Ishikawa (cell line): ENCODE data around the gene YY1AP1.

Experiments used
- CEBPB ChIP-seq: IDR thresholded peaks from 2 replicates; pipeline ENCODE4 v1.6.1; 2012
- CREB1 ChIP-seq: IDR thresholded peaks from 2 replicates; pipeline ENCODE4 v1.6.1; 2012; ENCODE audit warnings: low read depth
- EGR1 ChIP-seq: IDR thresholded peaks from 2 replicates; pipeline ENCODE4 v1.6.1; 2012
- EP300 ChIP-seq: IDR thresholded peaks from 2 replicates; pipeline ENCODE4 v1.6.1; 2012; ENCODE audit warnings: borderline replicate concordance
- FOXM1 ChIP-seq: IDR thresholded peaks from 2 replicates; pipeline ENCODE4 v1.6.1; 2012; ENCODE audit warnings: low read depth, borderline replicate concordance
- NFIC ChIP-seq: IDR thresholded peaks from 2 replicates; pipeline ENCODE4 v1.6.1; 2012
- RAD21 ChIP-seq: IDR thresholded peaks from 2 replicates; pipeline ENCODE4 v1.6.1; 2012; ENCODE audit warnings: low read depth
- TAF1 ChIP-seq: IDR thresholded peaks from 2 replicates; pipeline ENCODE4 v1.6.1; 2012; ENCODE audit warnings: low read depth, mild to moderate bottlenecking
- TCF12 ChIP-seq: IDR thresholded peaks from 2 replicates; pipeline ENCODE4 v1.6.1; 2012; ENCODE audit warnings: low read depth
- TEAD4 ChIP-seq: IDR thresholded peaks from 2 replicates; pipeline ENCODE4 v1.6.1; 2012
- USF1 ChIP-seq: IDR thresholded peaks from 2 replicates; pipeline ENCODE4 v1.6.1; 2012
- YY1 ChIP-seq: IDR thresholded peaks from 2 replicates; pipeline ENCODE4 v1.6.1; 2012; ENCODE audit warnings: low read depth
- ZBTB7A ChIP-seq: IDR thresholded peaks from 2 replicates; pipeline ENCODE4 v1.6.1; 2012; ENCODE audit warnings: low read depth
- TF ChIP-seq, protein P1 (sequence below): IDR thresholded peaks from 2 replicates; pipeline ENCODE4 v1.6.1; 2012; ENCODE audit warnings: low read depth, mild to moderate bottlenecking
- TF ChIP-seq, protein P2 (sequence below): IDR thresholded peaks from 2 replicates; pipeline ENCODE4 v1.6.1; 2012

YY1AP1 gene

DNA sequence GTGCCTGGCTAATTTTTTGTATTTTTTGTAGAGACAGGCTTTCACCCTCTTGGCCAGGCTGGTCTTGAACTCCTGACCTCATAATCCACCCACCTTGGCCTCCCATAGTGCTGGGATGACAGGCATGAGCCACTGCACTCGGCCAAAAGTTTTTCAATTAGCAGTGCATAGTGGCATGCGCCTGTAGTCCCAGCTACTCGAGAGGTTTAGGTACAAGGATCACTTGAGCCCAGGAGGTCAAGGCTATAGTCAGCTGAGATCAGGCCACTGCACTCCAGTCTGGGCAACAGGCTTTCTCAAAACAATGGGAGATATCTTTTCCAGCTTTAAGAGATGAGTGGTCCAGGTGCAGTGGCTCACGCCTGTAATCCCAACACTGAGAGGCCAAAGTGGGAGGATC is 31.1 kb upstream of the YY1AP1 start:
- TF ChIP-seq YY1 = no peak
- no peak for TF ChIP-seq EGR1
- TF ChIP-seq ZBTB7A = no peak
- TF ChIP-seq CREB1 = no peak
- TF ChIP-seq, protein P1, sequence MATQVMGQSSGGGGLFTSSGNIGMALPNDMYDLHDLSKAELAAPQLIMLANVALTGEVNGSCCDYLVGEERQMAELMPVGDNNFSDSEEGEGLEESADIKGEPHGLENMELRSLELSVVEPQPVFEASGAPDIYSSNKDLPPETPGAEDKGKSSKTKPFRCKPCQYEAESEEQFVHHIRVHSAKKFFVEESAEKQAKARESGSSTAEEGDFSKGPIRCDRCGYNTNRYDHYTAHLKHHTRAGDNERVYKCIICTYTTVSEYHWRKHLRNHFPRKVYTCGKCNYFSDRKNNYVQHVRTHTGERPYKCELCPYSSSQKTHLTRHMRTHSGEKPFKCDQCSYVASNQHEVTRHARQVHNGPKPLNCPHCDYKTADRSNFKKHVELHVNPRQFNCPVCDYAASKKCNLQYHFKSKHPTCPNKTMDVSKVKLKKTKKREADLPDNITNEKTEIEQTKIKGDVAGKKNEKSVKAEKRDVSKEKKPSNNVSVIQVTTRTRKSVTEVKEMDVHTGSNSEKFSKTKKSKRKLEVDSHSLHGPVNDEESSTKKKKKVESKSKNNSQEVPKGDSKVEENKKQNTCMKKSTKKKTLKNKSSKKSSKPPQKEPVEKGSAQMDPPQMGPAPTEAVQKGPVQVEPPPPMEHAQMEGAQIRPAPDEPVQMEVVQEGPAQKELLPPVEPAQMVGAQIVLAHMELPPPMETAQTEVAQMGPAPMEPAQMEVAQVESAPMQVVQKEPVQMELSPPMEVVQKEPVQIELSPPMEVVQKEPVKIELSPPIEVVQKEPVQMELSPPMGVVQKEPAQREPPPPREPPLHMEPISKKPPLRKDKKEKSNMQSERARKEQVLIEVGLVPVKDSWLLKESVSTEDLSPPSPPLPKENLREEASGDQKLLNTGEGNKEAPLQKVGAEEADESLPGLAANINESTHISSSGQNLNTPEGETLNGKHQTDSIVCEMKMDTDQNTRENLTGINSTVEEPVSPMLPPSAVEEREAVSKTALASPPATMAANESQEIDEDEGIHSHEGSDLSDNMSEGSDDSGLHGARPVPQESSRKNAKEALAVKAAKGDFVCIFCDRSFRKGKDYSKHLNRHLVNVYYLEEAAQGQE = no peak
- TF ChIP-seq TEAD4 = no peak
- TF ChIP-seq RAD21 = no peak
- TF ChIP-seq CEBPB = no peak

DNA sequence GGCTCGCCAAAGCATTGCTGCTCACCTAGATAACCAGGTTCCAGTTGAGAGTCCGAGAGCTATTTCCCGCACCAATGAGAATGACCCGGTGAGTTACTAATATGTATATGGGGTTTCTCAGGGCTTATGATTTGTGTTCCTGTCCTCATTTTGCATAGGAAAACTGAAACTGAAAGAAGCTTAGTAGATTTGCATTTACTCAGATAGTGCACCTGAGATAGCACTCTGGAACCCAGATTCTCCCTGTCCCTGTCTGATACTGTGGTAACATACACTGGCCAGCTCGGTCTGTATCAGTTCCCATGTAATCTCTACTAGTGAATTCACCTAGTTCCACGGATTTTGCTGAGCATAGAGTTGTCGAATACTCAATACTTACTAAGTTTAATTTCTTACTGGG is 28.5 kb upstream of the YY1AP1 start:
- no peak for TF ChIP-seq USF1
- no peak for TF ChIP-seq FOXM1
- TF ChIP-seq TEAD4 = no peak
- TF ChIP-seq, protein P1 = no peak
- no peak for TF ChIP-seq ZBTB7A

DNA sequence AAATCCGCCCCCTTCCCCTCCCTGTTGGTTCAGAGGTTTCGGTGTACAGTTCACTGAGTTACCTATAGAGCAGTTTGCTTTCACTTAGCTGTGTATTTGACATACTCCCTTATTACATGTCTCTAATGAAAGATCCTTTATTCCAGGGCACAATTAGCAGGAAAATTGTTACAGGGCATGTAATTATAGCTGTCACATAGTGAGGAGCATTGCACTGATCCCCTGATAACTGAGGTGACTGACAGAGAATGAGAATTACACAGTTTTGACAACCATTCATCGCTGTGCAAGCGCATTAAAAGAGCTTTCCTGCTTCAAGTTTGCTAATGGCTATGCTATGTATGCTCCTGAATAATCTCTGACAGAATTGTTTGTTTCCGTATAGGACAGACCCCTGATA is 27.2 kb upstream of the YY1AP1 start:
- no peak for TF ChIP-seq USF1
- no peak for TF ChIP-seq NFIC
- TF ChIP-seq TEAD4 = no peak
- TF ChIP-seq RAD21 = no peak
- no peak for TF ChIP-seq CEBPB
- no peak for TF ChIP-seq TAF1
- TF ChIP-seq, protein P2, sequence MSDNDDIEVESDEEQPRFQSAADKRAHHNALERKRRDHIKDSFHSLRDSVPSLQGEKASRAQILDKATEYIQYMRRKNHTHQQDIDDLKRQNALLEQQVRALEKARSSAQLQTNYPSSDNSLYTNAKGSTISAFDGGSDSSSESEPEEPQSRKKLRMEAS = no peak
- TF ChIP-seq EP300 = no peak
- TF ChIP-seq TCF12 = no peak

- no peak for TF ChIP-seq EP300
- no peak for TF ChIP-seq CEBPB
- TF ChIP-seq TAF1 = no peak
- TF ChIP-seq YY1 = no peak
- no peak for TF ChIP-seq RAD21
- TF ChIP-seq USF1 = no peak
- no peak for TF ChIP-seq ZBTB7A
- no peak for TF ChIP-seq FOXM1
- no peak for TF ChIP-seq TCF12
- TF ChIP-seq, protein P1 = no peak
Observed at GRCh38 chr1:155713075-155713474, 24.5 kb upstream of the YY1AP1 start.

DNA sequence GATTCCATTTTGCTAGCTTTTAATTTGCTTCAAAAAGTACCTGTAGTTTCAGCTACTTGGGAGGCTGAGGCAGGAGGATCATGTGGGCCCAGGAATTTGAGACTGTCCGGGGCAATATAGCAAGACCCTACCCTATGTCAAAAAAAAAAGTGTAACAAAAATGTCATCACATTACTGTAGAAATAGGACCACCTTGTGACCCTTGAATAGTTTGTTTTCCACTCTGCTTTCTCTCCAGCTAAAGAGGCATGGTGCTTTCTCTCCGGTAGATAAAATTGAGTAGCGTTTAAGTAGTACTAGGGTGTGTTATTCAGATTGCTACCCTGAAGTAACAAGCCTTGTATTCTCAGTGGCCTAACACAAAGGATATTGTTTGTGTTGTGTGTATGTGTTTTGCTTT is 24.1 kb upstream of the YY1AP1 start:
- TF ChIP-seq RAD21 = peak; percentile 37; the same call in 1 of the 2 replicates

DNA sequence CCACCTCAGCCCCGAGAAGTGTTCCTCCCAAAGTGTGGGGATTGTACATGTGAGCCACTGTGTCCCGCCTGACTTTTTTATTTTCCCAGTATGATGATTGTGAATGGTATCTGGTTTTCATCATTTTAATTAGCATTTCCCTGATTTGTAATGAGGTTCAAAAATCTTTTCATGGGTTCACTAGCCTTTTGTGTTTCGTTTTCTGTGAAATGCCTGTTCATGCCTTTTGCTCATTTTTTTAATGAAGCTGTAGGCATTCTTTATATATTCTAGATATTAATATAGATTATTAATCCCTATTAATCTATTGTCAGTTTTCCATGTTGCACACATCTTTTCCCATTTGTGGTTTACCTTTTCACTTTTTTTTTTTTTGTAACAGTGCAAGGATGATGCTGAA is 20.8 kb upstream of the YY1AP1 start:
- TF ChIP-seq RAD21 (no peak), FOXM1 (no peak), USF1 (no peak), EGR1 (no peak), NFIC (no peak), CREB1 (no peak), TAF1 (no peak), CEBPB (no peak), ZBTB7A (no peak), YY1 (no peak), TEAD4 (no peak), TCF12 (no peak), EP300 (no peak)
- TF ChIP-seq, protein P2 = no peak
- TF ChIP-seq, protein P1 = no peak
